ENCODE data around the gene C14orf39.

GRCh38 chr14:60515511-60516289, 29.8 kb upstream of the C14orf39 start:
- TF ChIP-seq CTCF (tag by site-specific recombination; IDR thresholded peaks at IDR 0.05) (no peak), HOXA7 (CRISPR knock-in tag; IDR thresholded peaks at IDR 0.05; ENCODE audit: borderline replicate concordance) (no peak), KLF16 (tag by site-specific recombination; IDR thresholded peaks at IDR 0.05) (no peak), YY2 (tag by site-specific recombination; IDR thresholded peaks at IDR 0.05) (no peak)
